AG04450 (cell line): ENCODE results near the gene ZSCAN26. TPM values are rescaled to one million over a fixed set of nuclear protein-coding genes. Genes with fewer than 3 reads are reported as not detected.

Source experiments
- CTCF ChIA-PET: fragments of 300-600, 350-600 bp; formaldehyde crosslinking; extraction: SDS; loops from one replicate; lab custom pipeline; 2022; ENCODE audit warnings: antibody characterized with exemption, inconsistent platforms; lab: Charles Lee
- POLR2A ChIA-PET: fragments of 350-600 bp; formaldehyde crosslinking; extraction: SDS; loops from one replicate; lab custom pipeline; 2021; ENCODE audit warnings: antibody characterized with exemption, inconsistent platforms; lab: Yijun Ruan, JAX
- DNase-seq: peaks from one replicate; pipeline ENCODE4 v3.0.0-alpha.2; 2011; ENCODE audit warnings: low read depth, low spot score
- H3K27ac ChIP-seq: one replicate; pipeline ENCODE4 v1.5.1; 2012; ENCODE audit warnings: low read depth, low read length, control low read depth
- H3K27me3 ChIP-seq: one replicate; pipeline ENCODE4 v1.6.0; 2012; ENCODE audit warnings: low read length; ENCODE audit not compliant: control insufficient read depth, insufficient read depth
- H3K4me3 ChIP-seq: 2 replicates; pipeline ENCODE4 v1.5.1; 2011; ENCODE audit warnings: mild to moderate bottlenecking, low read depth, low read length, control low read depth
- H3K9me3 ChIP-seq: 2 replicates; pipeline ENCODE4 v1.5.1; 2012; ENCODE audit warnings: low read length; ENCODE audit not compliant: control insufficient read depth, insufficient read depth
- CTCF ChIP-seq: IDR thresholded peaks from 2 replicates; pipeline ENCODE4 v1.5.1; 2011; ENCODE audit warnings: low read depth, low read length, control low read depth, inconsistent platforms
- polyA plus RNA-seq: library from polyadenylated mRNA; depleted of rRNA; stranded (reverse); fragments of >200 nt; gene quantifications from 2 replicates; pipeline ENCODE4 v1.2.3, GENCODE V29; 2011

Gene ZSCAN26
- polyA plus RNA-seq, 1 experiment = 24.0 TPM

GRCh38 chr6:28235912-28236452, 31.0 kb upstream of the ZSCAN26 start:
- H3K27ac ChIP-seq = no peak overlapping the region
- ChIA-PET POLR2A (no interaction called here), CTCF (no interaction called here)
- H3K9me3 ChIP-seq = no peaks in the 10 kb centered on the region
- no peak for TF ChIP-seq CTCF
- no peaks in the 10 kb centered on the region for H3K27me3 ChIP-seq
- no peak for DNase-seq
- H3K4me3 ChIP-seq = no peak overlapping the region

GRCh38 chr6:28239636-28240035, 27.3 kb upstream of the ZSCAN26 start:
- H3K27ac ChIP-seq = no peak overlapping the region
- H3K4me3 ChIP-seq = no peak overlapping the region
- no peak for TF ChIP-seq CTCF
- H3K27me3 ChIP-seq = no peaks in the 10 kb centered on the region
- no peaks in the 10 kb centered on the region for H3K9me3 ChIP-seq
- POLR2A ChIA-PET = no interaction called here
- CTCF ChIA-PET = no interaction called here
- no peak for DNase-seq

- POLR2A ChIA-PET = interaction anchor here (0.6 kb wide), 1 partner anchor 11 kb away, joined by 5 read pairs; no protein-coding TSS in a partner anchor
- DNase-seq = no peak
- CTCF ChIA-PET = no interaction called here
These were observed 26.5 kb upstream of the ZSCAN26 start for GRCh38 chr6:28240471-28240870.

GRCh38 chr6:28243946-28244345, 23.0 kb upstream of the ZSCAN26 start:
- no peak for TF ChIP-seq CTCF
- Histone ChIP-seq H3K9me3 (no peaks in the 10 kb centered on the region), H3K27ac (no peak overlapping the region), H3K27me3 (no peaks in the 10 kb centered on the region), H3K4me3 (no peak overlapping the region)
- ChIA-PET POLR2A (no interaction called here), CTCF (no interaction called here)
- DNase-seq = no peak

More at GRCh38 chr6:28240471-28240870, 26.5 kb upstream of the ZSCAN26 start:
- Histone ChIP-seq H3K4me3 (no peak overlapping the region), H3K27ac (no peak overlapping the region), H3K9me3 (no peaks in the 10 kb centered on the region), H3K27me3 (no peaks in the 10 kb centered on the region)
- TF ChIP-seq CTCF = no peak

- Histone ChIP-seq H3K9me3 (no peaks in the 10 kb centered on the region), H3K4me3 (no peak overlapping the region), H3K27me3 (no peaks in the 10 kb centered on the region), H3K27ac (no peak overlapping the region)
- no peak for DNase-seq
- TF ChIP-seq CTCF = no peak
- CTCF ChIA-PET = interaction anchor here (2.4 kb wide), 1 partner anchor 111 kb away, joined by 6 read pairs; no protein-coding TSS in a partner anchor
- POLR2A ChIA-PET = no interaction called here
These were observed 21.6 kb upstream of the ZSCAN26 start for GRCh38 chr6:28245206-28245941.
